Anterior cingulate cortex (tissue), 58 donors: Measurements from ENCODE around the gene ITGAL.
"Not testable (repeated sequence)": the region's sequence is repeated elsewhere in the genome, so short reads cannot be mapped to it uniquely, and the experiment has no call there.

Experiments used
- DNase-seq, 58 donors: peaks; one replicate each; lab custom pipeline; 2025; lab: John Stamatoyannopoulos, UW

The ITGAL gene

DNA sequence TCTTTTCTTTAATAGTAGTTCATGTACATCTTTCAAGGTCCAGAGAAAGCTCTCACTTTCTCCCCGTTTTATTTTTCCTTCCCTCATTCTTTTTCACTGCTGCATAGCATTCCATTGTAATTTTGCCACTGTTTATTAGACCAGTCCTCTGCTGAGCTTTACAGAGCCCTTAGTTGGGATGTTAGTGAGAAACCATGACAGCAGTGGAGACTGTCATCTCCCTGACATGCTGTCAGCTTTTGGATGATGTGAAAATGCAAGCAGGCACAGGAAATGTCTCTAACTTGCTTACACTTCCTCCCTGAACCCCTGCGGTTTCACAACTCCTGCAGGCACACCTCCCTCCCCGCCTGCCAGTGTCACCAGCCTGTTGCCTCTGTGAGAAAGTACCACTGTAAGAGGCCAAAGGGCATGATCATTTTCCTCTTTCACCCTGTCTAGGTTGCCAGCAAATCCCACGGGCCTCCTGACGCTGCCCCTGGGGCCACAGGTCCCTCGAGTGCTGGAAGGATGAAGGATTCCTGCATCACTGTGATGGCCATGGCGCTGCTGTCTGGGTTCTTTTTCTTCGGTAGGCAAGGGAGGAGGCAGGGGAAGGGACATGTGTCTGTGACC lies at the start of gene ITGAL:
TSS of gene ITGAL (plus strand) at position 415 of the 615 bp plus-strand sequence. CDS start at position 511, 96 bp downstream.
- peak in 6 of 58 donors; percentile 4 to 30 (median 12) for DNase-seq

DNA sequence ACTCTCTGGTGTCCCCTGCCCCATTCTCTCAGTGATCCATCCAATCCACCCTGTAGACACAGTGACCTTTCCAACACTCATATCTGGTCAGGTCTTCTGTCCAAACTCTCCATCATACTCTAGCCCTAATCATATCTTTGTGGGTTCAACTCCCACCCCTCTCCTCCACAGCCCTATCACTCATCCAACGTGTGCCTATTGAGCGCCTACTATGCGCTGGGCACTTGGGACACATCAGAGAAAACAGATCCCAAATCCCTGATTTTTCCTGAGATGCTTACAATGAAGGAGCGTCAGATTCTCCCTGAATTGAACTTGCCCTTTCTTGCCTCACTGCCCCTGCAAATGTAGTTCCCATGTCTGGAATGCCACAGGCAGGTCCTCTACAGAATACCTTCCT lies 44.5 kb upstream of the ITGAL start:
- DNase-seq: no peak

- no peak for DNase-seq
These were observed 43.2 kb upstream of the ITGAL start for GRCh38 chr16:30429418-30429677.

DNA sequence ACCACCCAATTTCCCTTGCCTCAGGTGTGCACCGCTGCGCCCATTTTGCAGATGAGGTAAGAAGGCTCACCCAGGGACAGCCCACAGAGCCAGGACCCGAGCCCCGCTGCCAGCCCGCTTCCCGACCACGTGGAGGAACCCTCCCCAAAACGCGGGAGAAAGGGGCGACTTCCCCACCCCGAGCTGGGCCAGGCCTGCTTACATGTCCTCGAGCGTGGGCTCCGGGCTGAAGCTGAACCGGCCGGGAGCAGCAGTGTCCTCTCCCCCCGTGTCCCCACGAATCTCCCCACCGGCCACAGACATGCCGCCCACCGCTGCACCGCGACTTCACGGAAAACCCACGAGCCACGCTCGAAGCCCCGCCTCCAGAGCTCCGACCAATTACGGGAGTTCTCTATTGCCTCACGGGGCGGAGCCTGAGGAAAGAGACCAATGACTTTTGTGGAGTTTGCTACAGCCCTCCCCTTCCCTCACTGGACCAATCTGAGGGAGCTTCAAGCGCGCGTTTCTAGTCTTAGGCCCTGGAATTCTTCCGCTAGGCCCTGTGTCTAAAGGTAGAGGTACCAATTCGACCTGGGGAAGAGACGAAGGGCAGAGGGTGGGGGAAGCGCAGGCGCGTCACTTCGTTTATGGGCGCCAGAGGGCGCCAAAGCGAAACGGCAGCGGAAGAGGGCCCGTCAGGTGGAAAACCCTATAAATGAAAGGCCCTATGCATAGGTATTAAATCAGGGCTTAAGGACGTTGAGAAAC lies 42.7 kb upstream of the ITGAL start, which contains the start of gene DCTPP1:
TSS of gene DCTPP1 (minus strand) at position 353 of the 750 bp plus-strand sequence. CDS start at position 303, 50 bp downstream.
- peak; percentile 40 to 97 (median 89) for DNase-seq

GRCh38 chr16:30430428-30430970 lies 42.0 kb upstream of the ITGAL start:
- DNase-seq: peak in 9 of 58 donors; percentile 19 to 52 (median 43)

- DNase-seq: no peak
These were observed 37.7 kb upstream of the ITGAL start for GRCh38 chr16:30434852-30435251.

DNA sequence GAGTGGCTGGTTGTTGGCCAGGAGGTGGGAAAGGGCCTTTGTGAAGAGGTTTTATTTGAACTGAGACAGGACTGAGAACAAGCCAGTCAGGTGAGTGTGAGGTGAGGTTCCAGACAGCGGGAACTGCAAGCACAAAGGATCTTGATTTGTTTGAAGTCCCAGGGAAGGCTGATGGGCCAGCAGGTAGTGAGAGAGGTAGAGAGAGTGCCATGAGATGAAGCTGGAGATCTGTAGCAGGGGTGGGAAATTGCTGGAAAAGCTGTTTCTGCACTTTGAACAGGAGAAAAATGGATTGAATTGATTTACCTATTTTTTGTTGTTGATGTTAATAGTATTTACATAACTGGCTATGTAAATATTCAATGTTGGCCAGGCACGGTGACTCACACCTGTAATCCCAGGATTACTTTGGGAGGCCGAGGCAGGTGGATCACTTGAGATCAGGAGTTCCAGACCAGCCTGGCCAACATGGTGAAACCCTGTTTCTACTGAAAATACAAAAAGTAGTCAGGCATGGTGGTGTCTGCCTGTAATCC lies 35.0 kb upstream of the ITGAL start:
- no peak for DNase-seq

GRCh38 chr16:30438835-30439234 lies 33.7 kb upstream of the ITGAL start:
- DNase-seq: no peak

DNA sequence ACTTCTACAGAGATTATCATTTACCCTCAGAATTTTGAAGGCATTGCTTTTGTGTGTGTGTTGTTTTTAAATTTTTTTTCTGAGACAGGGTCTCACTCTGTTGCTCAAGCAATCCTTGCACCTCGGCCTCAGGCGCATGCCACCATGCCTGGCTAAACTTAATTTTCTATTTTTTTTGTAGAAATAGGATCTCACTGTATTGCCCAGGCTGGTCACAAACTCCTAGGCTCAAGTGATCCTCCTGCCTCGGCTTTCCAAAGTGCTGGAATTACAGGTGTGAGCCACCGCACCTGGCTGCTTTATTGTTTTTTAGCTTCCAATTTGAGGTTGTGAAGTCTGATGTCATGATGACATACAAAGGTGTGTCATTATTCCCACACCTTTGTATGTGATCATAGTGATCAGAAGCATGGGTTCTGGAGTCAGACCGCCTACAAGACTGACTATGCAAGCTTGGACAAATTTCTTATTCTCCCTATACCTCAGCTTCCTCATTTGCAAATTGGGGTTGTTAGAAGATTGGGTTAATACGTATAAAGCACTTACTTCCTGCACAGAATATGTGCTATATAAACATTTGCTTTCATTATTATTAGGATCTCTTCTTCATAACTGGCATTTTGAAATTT lies 32.7 kb upstream of the ITGAL start:
- DNase-seq: no peak

DNA sequence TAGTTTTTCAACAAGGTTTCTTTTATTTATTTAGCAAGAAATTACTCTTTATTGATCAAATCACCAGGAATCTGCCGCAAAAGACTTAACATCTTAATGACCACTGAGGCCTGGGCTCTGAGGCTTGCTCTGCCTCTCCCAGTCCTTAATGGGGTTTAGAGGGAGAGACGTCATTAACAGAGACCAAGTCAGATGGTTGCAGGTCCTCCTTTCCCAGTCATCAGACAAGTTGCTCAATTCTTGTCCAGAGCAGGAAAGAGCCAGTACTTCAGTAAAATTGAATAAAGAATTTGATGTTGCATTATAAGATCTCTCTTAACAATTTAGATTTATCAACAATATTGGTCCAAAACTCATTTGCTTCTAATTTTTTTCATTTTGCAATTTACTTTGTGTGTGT lies 28.9 kb upstream of the ITGAL start:
- no peak for DNase-seq

DNA sequence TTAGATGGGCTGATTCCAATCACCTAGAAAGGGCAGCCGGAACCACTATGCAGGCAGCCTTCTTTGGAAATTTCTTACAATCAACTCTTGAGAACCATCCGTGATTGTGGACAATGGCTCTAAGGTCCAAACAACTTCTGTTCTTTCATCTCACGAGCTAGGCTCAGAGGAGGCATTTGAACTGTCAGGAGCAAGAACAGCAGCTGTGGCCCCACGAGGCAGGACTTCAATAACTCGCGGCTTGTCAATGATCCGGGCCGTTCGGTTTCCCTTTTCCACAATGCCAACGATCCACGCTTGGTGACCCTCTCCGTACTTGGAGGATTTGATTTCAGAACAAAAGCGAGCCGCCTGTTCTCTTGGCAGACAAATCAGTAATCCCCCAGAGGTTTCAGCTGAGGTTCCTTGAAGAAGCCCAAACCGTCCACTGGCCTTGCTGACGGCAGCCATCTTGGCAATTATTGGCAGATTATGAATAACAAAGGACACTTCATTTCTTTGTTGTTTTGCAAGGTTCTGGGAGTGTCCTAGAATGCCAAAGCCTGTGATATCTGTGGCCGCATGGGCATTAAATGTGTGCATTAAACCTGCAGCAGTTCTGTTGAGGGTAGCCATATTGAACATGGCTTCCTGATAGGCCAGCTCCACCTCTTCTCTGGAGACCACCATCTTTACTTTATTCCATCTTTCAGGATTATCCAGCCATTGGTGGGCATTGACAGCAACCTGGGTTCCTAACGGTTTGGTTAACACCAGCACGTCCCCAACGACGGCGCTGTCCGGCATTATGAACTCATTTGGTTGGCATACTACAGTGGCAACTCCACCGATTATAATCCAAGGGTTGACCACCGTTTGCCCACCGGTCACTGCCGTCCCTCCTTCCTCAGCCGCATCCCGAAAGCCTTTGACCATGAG lies 28.1 kb upstream of the ITGAL start:
- DNase-seq: no peak

- no peak for DNase-seq
These were observed 27.5 kb upstream of the ITGAL start for GRCh38 chr16:30445149-30445407.

- DNase-seq: peak; percentile 34 to 97 (median 88)
These were observed 26.9 kb upstream of the ITGAL start, which contains the start of gene SEPHS2 for GRCh38 chr16:30445408-30446202. SEPHS2 (minus strand) TSS chr16:30445874; CDS start chr16:30445727, 147 bp downstream.

DNA sequence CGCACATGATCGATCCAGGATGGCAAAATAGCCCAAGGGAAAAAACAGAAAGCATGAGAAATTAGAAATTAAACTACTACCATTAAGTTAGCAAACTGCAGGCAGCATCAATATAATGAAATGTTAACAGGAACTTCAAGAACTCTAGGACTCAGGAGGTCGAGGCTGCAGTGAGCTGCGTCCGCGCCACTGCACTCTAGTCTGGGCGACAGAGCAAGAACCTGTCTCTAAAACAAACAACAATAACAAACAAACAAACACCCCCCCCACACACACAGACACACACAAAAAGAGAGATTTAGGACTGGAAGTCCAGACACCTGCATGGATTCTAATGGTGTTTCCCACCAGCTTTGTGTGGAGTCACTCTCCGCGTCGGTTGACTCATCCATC lies 26.3 kb upstream of the ITGAL start:
- DNase-seq: no peak

DNA sequence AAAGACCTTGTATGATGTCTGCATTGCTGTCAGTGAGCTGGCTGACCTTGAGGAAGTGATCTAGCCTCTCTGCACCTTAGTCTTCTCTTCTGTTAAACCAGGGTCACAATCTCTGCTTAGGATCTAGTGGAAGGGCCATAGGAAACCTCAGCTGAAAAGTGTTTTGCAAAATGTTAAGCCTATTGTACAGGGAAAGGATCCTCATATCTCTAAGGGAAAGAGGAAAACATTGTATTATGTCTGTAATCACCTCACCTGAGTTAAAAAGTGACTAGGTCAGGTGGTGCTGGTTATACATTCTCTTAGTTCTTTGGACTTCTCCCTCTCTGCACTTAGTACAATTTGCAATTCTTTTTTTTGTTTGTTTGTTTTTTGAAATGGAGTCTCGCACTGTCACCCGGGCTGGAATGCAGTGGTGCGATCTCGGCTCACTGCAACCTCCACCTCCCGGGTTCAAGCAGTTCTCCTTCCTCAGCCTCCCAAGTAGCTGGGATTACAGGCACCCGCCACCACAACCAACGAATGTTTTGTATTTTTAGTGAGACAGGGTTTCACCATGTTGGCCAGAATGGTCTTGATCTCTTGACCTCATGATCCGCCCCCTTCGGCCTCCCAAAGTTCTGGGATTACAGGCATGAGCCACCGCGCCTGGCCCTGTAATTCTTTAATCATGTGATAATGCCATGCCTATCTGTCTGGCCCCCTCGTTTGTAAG lies 24.9 kb upstream of the ITGAL start:
- no peak for DNase-seq

GRCh38 chr16:30449116-30449435 lies 23.5 kb upstream of the ITGAL start:
- DNase-seq: no peak

DNA sequence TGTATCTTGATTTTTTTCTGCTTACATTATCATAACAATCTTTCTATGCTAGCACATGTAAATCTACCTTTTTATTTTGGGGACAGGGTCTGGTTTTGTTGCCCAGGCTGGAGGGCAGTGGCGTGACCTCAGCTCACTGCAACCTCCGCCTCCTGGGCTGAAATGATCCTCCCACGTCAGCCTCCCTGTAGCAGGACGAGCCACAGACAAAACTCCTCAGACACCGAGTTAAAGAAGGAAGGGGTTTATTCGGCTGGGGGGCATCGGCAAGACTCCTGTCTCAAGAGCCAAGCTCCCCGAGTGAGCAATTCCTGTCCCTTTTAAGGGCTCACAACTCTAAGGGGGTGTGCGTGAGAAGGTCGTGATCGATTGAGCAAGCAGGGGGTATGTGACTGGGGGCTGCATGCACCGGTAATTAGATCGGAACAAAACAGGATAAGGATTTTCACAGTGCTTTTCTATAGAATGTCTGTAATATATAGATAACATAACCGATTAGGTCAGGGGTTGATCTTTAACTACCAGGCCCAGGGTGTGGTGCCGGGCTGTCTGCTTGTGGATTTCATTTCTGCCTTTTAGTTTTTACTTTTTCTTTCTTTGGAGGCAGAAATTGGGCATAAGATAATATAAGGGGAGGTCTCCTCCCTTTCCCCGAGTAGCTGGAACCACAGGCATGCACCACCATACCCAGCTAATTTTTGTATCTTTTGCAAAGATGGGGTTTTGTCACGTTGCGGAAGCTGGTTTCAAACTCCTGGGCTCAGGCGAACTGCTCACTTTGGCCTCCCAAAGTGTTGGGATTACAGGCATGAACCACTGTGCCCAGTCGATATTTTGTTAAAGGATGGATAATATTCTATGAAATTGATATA lies 19.6 kb upstream of the ITGAL start:
- not testable (repeated sequence) for DNase-seq

GRCh38 chr16:30456302-30456701 lies 16.2 kb upstream of the ITGAL start:
- no peak for DNase-seq
